K562 (cell line): ENCODE data around the gene REX1BD. TPM values are rescaled to one million over a fixed set of nuclear protein-coding genes. Genes with fewer than 3 reads are reported as not detected.

Source experiments
- ARNT ChIP-seq, 2 experiments: fragments of 450-650 bp; IDR thresholded peaks; 2 replicates each; pipeline ENCODE4 v1.6.1; 2016; ENCODE audit warnings: mild to moderate bottlenecking in 1 of 2
- CLOCK ChIP-seq: fragments of 250-450 bp; sonication (Bioruptor Pico); IDR thresholded peaks from 2 replicates; pipeline ENCODE4 v1.4.0; 2020; ENCODE audit warnings: mild to moderate bottlenecking, moderate library complexity, borderline replicate concordance
- CREB5 ChIP-seq: fragments of 250-450 bp; sonication (Bioruptor Pico); IDR thresholded peaks from 2 replicates; pipeline ENCODE4 v1.5.0; 2020; ENCODE audit warnings: mild to moderate bottlenecking
- DLX4 ChIP-seq: fragments of 250-450 bp; sonication (Bioruptor Pico); IDR thresholded peaks from 2 replicates; pipeline ENCODE4 v1.6.1; 2021; ENCODE audit warnings: mild to moderate bottlenecking
- E2F6 ChIP-seq, 2 experiments: IDR thresholded peaks; 2 replicates each; pipeline ENCODE4 v1.6.1; 2011; ENCODE audit warnings: borderline replicate concordance in 1 of 2, control low read depth in 1 of 2, low read depth in 1 of 2, low read length in 1 of 2, mild to moderate bottlenecking in 1 of 2, mixed read lengths in 1 of 2, moderate library complexity in 1 of 2; ENCODE audit not compliant: insufficient read depth in 1 of 2, insufficient read length in 1 of 2, poor library complexity in 1 of 2, severe bottlenecking in 1 of 2; ENCODE audit errors: extremely low read depth in 1 of 2
- ETS1 ChIP-seq: conservative IDR thresholded peaks from 2 replicates; pipeline ENCODE4 v1.6.1; 2011; ENCODE audit warnings: low read depth, mild to moderate bottlenecking, low read length; ENCODE audit not compliant: control insufficient read depth
- HDAC8 ChIP-seq: fragments of 450-650 bp; IDR thresholded peaks from 2 replicates; pipeline ENCODE4 v1.6.1; 2016; ENCODE audit warnings: mild to moderate bottlenecking, missing genetic modification characterization, moderate library complexity, missing compliant biosample characterization
- MBD1 ChIP-seq: fragments of 250-450 bp; sonication (Bioruptor Pico); IDR thresholded peaks from 2 replicates; pipeline ENCODE4 v1.8.0; 2022; ENCODE audit warnings: inconsistent platforms
- MTA2 ChIP-seq: fragments of 450-650 bp; IDR thresholded peaks from 2 replicates; pipeline ENCODE4 v1.6.1; 2016; ENCODE audit warnings: low read depth
- POLR2A ChIP-seq: fragments of 450-650 bp; conservative IDR thresholded peaks from 2 replicates; pipeline ENCODE4 v1.6.1; 2016
- SMAD2 ChIP-seq: fragments of 150-350 bp; IDR thresholded peaks from 2 replicates; pipeline ENCODE4 v1.6.1; 2014; ENCODE audit warnings: low read depth, mild to moderate bottlenecking, low read length
- STAT6 ChIP-seq: sonication (generic); formaldehyde crosslinking; IDR thresholded peaks from 2 replicates; pipeline ENCODE4 v1.8.1; 2023; ENCODE audit warnings: mild to moderate bottlenecking, missing genetic modification reagents
- ZNF224 ChIP-seq: sonication (generic); formaldehyde crosslinking; IDR thresholded peaks from 2 replicates; pipeline ENCODE4 v1.8.0; 2022; ENCODE audit warnings: mild to moderate bottlenecking, missing genetic modification reagents
- ZSCAN29 ChIP-seq: fragments of 450-650 bp; IDR thresholded peaks from 2 replicates; pipeline ENCODE4 v1.6.1; 2017
- polyA plus RNA-seq, 8 experiments: library from polyadenylated mRNA; depleted of rRNA in 4 of 8; stranded (reverse) in 5 of 8; unstranded in 3 of 8; fragments of >200 nt; fragmentation: Nextera tagmentation in 2 of 8; fragmentation: Illumina TruSeq in 1 of 8; extraction: Ambion mirVana in 2 of 8; extraction: Trizol in 1 of 8; gene quantifications; 2 replicates each; pipeline versions ENCODE4 v1.2.1 to v1.2.3, GENCODE V29; 2011 to 2014; ENCODE audit warnings: inconsistent platforms in 1 of 8, missing spikeins in 1 of 8
- total RNA-seq, 7 experiments: library from RNA; depleted of rRNA in 6 of 7; stranded (reverse); fragments of >200 nt in 6 of 7; fragmentation: Illumina TruSeq in 2 of 7; extraction: Trizol in 2 of 7; gene quantifications; 2 replicates each; pipeline versions ENCODE4 v1.2.1 to v1.2.3, GENCODE V29; 2011 to 2021; ENCODE audit warnings: low replicate concordance in 1 of 7

Gene REX1BD
- total and polyA plus RNA-seq, 9 of the 15 experiments (the other 6 are each of a cell fraction or from before 2014, with no cell fraction given) = 1.9 to 136 (median 13.8) TPM

GRCh38 chr19:18590273-18591272, 2.0 kb downstream of the REX1BD start (continued):
- TF ChIP-seq CREB5 (CRISPR knock-in tag) = no peak
- TF ChIP-seq DLX4 (CRISPR knock-in tag) = no peak
- TF ChIP-seq SMAD2 = no peak
- no peak for TF ChIP-seq STAT6 (CRISPR knock-in tag)
- 0 out of 2 replicates have a peak, but pooled peaks have one; percentile 12 for TF ChIP-seq ZNF224 (CRISPR knock-in tag)
- TF ChIP-seq E2F6 (IDR thresholded peaks at IDR 0.05; ENCODE audit: borderline replicate concordance in 1 of 2, extremely low read depth in 1 of 2, insufficient read depth in 1 of 2, insufficient read length in 1 of 2, low read depth in 1 of 2, low read length in 1 of 2, poor library complexity in 1 of 2, severe bottlenecking in 1 of 2) = peak in 1 of 2 experiments; percentile 54
- TF ChIP-seq ETS1 = no peak
- TF ChIP-seq ZSCAN29 = no peak
- TF ChIP-seq ARNT (IDR thresholded peaks at IDR 0.05) = no peak
- no peak for TF ChIP-seq MBD1 (CRISPR knock-in tag)
- no peak for TF ChIP-seq HDAC8
- TF ChIP-seq POLR2A = no peak; the same call in 1 of the 2 replicates
- TF ChIP-seq MTA2 = no peak
- TF ChIP-seq CLOCK (CRISPR knock-in tag) = no peak
